Measurements from ENCODE around the gene NABP2.

Gene NABP2

GRCh38 chr12:56234746-56235436, 10.7 kb downstream of the NABP2 start:
- H3K4me2 ChIP-seq (ENCODE audit: low read length), result no peak overlapping the region
- H3K4me1 ChIP-seq (ENCODE audit: control insufficient read depth, low read length), result peaks cover 3% of the 10 kb centered on the region; the same call in 1 of the 2 replicates
- no peaks in the 10 kb centered on the region for H3K36me3 ChIP-seq (ENCODE audit: control insufficient read depth, low read length)
- no peaks in the 10 kb centered on the region for H3K27me3 ChIP-seq (ENCODE audit: control insufficient read depth, low read length)
- H4K20me1 ChIP-seq (ENCODE audit: control insufficient read depth, insufficient read depth, low read depth, low read length), result no peaks in the 10 kb centered on the region
- no peak overlapping the region for H3K27ac ChIP-seq (ENCODE audit: low read depth, low read length)
- no peaks in the 10 kb centered on the region for H3K79me2 ChIP-seq (ENCODE audit: control insufficient read depth, low read length)
- no peak overlapping the region for H3K4me3 ChIP-seq (ENCODE audit: low read length)
- no peaks in the 10 kb centered on the region for H3K9me3 ChIP-seq (ENCODE audit: control insufficient read depth, insufficient read depth, low read length)
- no peaks in the 10 kb centered on the region for H3K9me2 ChIP-seq (replicated peaks; ENCODE audit: control insufficient read depth, low read length)
- H3F3A ChIP-seq (ENCODE audit: control insufficient read depth, insufficient read depth), result no peaks in the 10 kb centered on the region
- TF ChIP-seq EZH2phosphoT487 (IDR thresholded peaks at IDR 0.05; ENCODE audit: borderline replicate concordance, low read length), result no peak
- TF ChIP-seq CTCF (IDR thresholded peaks at IDR 0.05; ENCODE audit: low read depth, low read length, poor library complexity, severe bottlenecking), result no peak

- Histone ChIP-seq H3K36me3 (ENCODE audit: control insufficient read depth, low read length) (peaks cover 5% of the 10 kb centered on the region; the same call in 1 of the 2 replicates), H3K4me1 (ENCODE audit: control insufficient read depth, low read length) (no peaks in the 10 kb centered on the region), H3K79me2 (ENCODE audit: control insufficient read depth, low read length) (no peaks in the 10 kb centered on the region), H3K9me3 (ENCODE audit: control insufficient read depth, insufficient read depth, low read length) (no peaks in the 10 kb centered on the region), H3K27ac (ENCODE audit: low read depth, low read length) (no peak overlapping the region), H4K20me1 (ENCODE audit: control insufficient read depth, insufficient read depth, low read depth, low read length) (no peaks in the 10 kb centered on the region), H3K9me2 (replicated peaks; ENCODE audit: control insufficient read depth, low read length) (no peaks in the 10 kb centered on the region), H3F3A (ENCODE audit: control insufficient read depth, insufficient read depth) (no peaks in the 10 kb centered on the region), H3K27me3 (ENCODE audit: control insufficient read depth, low read length) (no peaks in the 10 kb centered on the region), H3K4me2 (ENCODE audit: low read length) (no peak overlapping the region), H3K4me3 (ENCODE audit: low read length) (no peak overlapping the region)
- TF ChIP-seq CTCF (IDR thresholded peaks at IDR 0.05; ENCODE audit: low read depth, low read length, poor library complexity, severe bottlenecking) (no peak), EZH2phosphoT487 (IDR thresholded peaks at IDR 0.05; ENCODE audit: borderline replicate concordance, low read length) (no peak)
These were observed 11.9 kb downstream of the NABP2 start for GRCh38 chr12:56236091-56236490.

GRCh38 chr12:56236985-56237384, 12.8 kb downstream of the NABP2 start:
- Histone ChIP-seq H3K4me2 (ENCODE audit: low read length) (no peak overlapping the region), H3K4me1 (ENCODE audit: control insufficient read depth, low read length) (peaks cover under 1% of the 10 kb centered on the region; the same call in 1 of the 2 replicates), H3K27me3 (ENCODE audit: control insufficient read depth, low read length) (no peaks in the 10 kb centered on the region), H3K79me2 (ENCODE audit: control insufficient read depth, low read length) (no peaks in the 10 kb centered on the region), H4K20me1 (ENCODE audit: control insufficient read depth, insufficient read depth, low read depth, low read length) (no peaks in the 10 kb centered on the region), H3K27ac (ENCODE audit: low read depth, low read length) (no peak overlapping the region), H3K4me3 (ENCODE audit: low read length) (no peak overlapping the region), H3K36me3 (ENCODE audit: control insufficient read depth, low read length) (peaks cover 13% of the 10 kb centered on the region), H3K9me3 (ENCODE audit: control insufficient read depth, insufficient read depth, low read length) (no peaks in the 10 kb centered on the region), H3F3A (ENCODE audit: control insufficient read depth, insufficient read depth) (no peaks in the 10 kb centered on the region), H3K9me2 (replicated peaks; ENCODE audit: control insufficient read depth, low read length) (no peaks in the 10 kb centered on the region)
- TF ChIP-seq CTCF (IDR thresholded peaks at IDR 0.05; ENCODE audit: low read depth, low read length, poor library complexity, severe bottlenecking) (no peak), EZH2phosphoT487 (IDR thresholded peaks at IDR 0.05; ENCODE audit: borderline replicate concordance, low read length) (no peak)
